ENCODE data around the gene ANKRD2.
"Not testable (repeated sequence)": the region's sequence is repeated elsewhere in the genome, so short reads cannot be mapped to it uniquely, and the experiment has no call there.

ANKRD2 gene

GRCh38 chr10:97562329-97562728 is 10.2 kb upstream of the ANKRD2 start:
- DNase-seq (ENCODE audit: low read depth); H3K4me3 ChIP-seq (ENCODE audit: low read depth, low read length): not testable (repeated sequence)

GRCh38 chr10:97563337-97563736 is 9.2 kb upstream of the ANKRD2 start:
- DNase-seq (ENCODE audit: low read depth): no peak
- no peak for TF ChIP-seq CTCF (IDR thresholded peaks at IDR 0.05; ENCODE audit: low read depth, low read length, missing control alignments)
- no peak overlapping the region for H3K4me3 ChIP-seq (ENCODE audit: low read depth, low read length)

- no peak for TF ChIP-seq CTCF (IDR thresholded peaks at IDR 0.05; ENCODE audit: low read depth, low read length, missing control alignments)
- no peak for DNase-seq (ENCODE audit: low read depth)
- H3K4me3 ChIP-seq (ENCODE audit: low read depth, low read length): no peak overlapping the region
Measured at GRCh38 chr10:97564776-97565175, 7.8 kb upstream of the ANKRD2 start.

- TF ChIP-seq CTCF (IDR thresholded peaks at IDR 0.05; ENCODE audit: low read depth, low read length, missing control alignments): no peak
- no peak for DNase-seq (ENCODE audit: low read depth)
- no peak overlapping the region for H3K4me3 ChIP-seq (ENCODE audit: low read depth, low read length)
Measured at GRCh38 chr10:97566336-97566996, 6.1 kb upstream of the ANKRD2 start.

- TF ChIP-seq CTCF (IDR thresholded peaks at IDR 0.05; ENCODE audit: low read depth, low read length, missing control alignments): no peak
- no peak for DNase-seq (ENCODE audit: low read depth)
- H3K4me3 ChIP-seq (ENCODE audit: low read depth, low read length): no peak overlapping the region
Measured at GRCh38 chr10:97567891-97568290, 4.7 kb upstream of the ANKRD2 start.

- no peak overlapping the region for H3K4me3 ChIP-seq (ENCODE audit: low read depth, low read length)
- no peak for DNase-seq (ENCODE audit: low read depth)
- TF ChIP-seq CTCF (IDR thresholded peaks at IDR 0.05; ENCODE audit: low read depth, low read length, missing control alignments): no peak
Measured at GRCh38 chr10:97570146-97570788, 2.3 kb upstream of the ANKRD2 start.

GRCh38 chr10:97570789-97571471 is 1.6 kb upstream of the ANKRD2 start:
- no peak overlapping the region for H3K4me3 ChIP-seq (ENCODE audit: low read depth, low read length)
- no peak for TF ChIP-seq CTCF (IDR thresholded peaks at IDR 0.05; ENCODE audit: low read depth, low read length, missing control alignments)
- DNase-seq (ENCODE audit: low read depth): no peak
